RKO (cell line): ENCODE results near the gene OSBP2.
"Not testable (repeated sequence)": the region's sequence is repeated elsewhere in the genome, so short reads cannot be mapped to it uniquely, and the experiment has no call there.

ENCODE experiments used
- DNase-seq: peaks from one replicate; pipeline ENCODE4 v3.0.0-alpha.2; 2016; ENCODE audit warnings: low spot score

The OSBP2 gene

DNA sequence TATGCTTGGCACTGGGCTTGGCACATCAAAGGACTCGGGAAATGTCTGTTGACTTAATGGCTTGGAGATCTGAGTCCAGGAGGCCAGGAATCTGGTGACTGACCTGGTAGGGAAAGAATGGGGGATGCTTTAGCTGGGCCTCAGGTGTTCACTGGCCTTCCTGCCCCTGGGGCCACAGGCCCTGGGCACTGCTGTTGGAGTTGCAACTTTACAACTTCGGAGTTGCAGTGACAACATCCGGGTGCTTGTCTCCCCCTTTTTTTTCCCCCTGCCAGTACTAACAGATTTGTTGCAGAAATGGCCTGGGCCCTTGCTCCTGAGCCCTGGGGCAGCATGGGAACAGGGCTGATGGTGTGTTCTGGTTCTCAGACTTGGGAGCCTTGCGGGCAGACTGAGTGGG lies 23.8 kb downstream of the OSBP2 start:
- no peak for DNase-seq

- no peak for DNase-seq
Measured at GRCh38 chr22:30718938-30719337, 24.3 kb downstream of the OSBP2 start.

GRCh38 chr22:30720263-30720837 lies 25.7 kb downstream of the OSBP2 start:
- DNase-seq: no peak

- DNase-seq: no peak
Measured at GRCh38 chr22:30721741-30722140, 27.1 kb downstream of the OSBP2 start.

- no peak for DNase-seq
Measured at GRCh38 chr22:30728826-30729225, 34.2 kb downstream of the OSBP2 start.

DNA sequence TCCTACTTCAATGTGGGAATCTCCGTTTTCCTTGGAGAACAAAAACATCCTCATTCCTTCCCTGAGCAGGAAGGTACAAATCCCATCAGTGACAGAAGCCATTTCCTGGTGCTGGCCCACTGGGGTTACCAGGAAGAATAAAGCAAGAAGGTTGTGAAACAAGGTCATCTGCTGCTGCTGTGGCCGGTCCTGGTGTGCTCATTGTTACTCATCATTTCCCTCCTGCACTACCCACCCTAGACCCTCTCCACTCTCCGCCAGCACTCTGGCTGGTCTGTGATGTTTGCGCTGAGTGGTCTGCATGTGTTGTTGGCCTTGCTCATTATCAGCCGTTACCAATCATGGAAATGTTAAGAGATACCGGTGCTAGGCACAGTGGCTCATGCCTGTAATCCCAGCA lies 37.0 kb downstream of the OSBP2 start:
- DNase-seq: no peak

DNA sequence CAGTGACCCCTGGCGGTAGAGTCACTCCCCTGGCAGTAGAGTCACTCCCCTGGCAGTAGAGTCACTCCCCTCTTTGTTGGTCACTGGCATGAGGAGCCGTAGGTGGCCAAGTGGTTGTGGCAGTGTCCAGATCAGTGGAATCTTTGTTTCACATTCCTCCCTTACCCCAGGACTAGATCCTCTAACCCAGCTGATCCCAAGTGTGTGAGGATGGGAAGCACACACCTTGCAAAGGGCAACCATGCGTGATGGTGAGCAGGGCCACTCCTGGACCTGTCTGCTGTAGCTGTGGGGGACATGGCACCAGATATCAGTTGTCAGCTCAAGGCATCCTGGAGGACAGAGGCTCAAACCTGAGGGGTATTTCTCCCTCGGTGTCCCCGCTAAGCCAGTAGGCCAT lies 37.8 kb downstream of the OSBP2 start:
- DNase-seq: no peak

DNA sequence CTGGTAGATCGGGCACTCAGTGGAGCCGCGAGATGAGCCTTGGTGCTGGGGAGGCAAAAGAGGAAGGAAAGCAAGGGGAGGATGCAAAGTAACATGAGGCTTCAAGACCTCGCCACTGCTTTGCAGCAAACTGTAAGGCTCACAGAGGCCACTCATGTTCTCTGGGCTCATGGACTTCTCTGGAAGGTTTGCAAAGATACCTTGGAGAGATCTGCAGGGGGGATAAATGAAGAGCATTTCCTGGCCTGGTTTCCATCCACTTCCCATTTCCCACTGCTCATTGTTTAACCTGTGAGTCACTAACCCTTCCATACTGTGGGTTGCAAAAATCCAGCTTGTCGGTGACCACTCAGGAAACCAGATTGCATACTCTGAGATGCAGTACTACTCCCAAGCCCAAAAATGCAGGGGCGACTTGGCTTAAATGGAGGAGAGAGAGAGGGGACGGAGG lies 38.5 kb downstream of the OSBP2 start:
- no peak for DNase-seq

DNA sequence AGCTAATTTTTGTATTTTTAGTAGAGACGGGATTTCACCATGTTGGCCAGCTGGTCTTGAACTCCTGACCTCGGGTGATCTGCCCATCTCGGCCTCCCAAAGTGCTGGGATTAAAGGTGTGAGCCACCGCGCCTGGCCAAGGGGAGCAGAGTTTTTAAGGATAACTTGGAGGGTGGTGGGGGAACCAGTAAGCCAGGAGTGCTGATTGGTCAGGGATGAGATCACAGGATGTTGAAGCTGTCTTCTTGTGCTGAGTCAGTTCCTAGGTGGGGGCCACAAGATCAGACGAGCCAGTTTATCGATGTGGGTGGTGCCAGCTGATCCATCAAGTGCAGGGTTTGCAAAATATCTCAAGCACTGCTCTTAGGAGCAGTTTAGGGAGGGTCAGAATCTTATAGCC lies 45.3 kb downstream of the OSBP2 start:
- not testable (repeated sequence) for DNase-seq

- DNase-seq: not testable (repeated sequence)
Measured at GRCh38 chr22:30740511-30740910, 45.8 kb downstream of the OSBP2 start.

GRCh38 chr22:30742291-30743256 lies 47.9 kb downstream of the OSBP2 start:
- no peak for DNase-seq

DNA sequence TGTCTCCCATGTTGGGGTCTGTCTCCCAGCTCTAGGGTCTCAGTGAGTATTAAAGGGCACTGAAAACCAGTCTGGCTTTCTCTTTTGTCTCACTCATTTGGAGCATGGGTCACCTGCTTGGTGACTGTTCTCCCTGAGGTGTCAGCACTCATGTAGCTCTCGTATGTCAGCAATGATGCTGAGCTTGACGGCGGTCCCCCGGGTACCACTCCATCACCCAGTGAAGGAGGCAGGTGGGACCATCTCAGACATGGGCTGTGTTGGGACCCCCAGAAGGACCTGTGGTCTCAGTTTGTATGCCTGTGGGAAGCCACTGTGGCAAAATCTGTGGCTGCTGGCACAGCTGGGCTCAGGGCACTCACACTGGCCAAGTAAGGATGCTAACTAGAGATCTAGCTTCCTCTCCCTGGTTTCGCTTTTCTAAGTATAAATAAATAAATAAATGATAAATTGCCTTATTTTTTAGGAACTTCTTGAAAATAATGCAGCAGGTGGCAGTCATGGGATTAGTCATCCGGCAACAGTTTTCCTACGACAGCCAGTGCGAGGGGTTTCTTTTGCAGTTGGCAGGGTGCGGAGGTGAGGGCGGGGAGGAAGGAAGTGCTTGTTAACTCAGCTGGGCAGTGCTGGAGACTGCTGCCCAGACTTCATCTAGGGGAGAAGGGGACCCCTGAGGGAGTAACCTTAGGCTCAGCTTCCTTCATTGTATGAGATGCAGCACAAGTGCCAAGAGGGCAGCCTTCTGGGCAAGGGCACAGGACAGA lies 48.8 kb downstream of the OSBP2 start:
- DNase-seq: no peak

GRCh38 chr22:30744224-30744623 lies 49.5 kb downstream of the OSBP2 start:
- no peak for DNase-seq

DNA sequence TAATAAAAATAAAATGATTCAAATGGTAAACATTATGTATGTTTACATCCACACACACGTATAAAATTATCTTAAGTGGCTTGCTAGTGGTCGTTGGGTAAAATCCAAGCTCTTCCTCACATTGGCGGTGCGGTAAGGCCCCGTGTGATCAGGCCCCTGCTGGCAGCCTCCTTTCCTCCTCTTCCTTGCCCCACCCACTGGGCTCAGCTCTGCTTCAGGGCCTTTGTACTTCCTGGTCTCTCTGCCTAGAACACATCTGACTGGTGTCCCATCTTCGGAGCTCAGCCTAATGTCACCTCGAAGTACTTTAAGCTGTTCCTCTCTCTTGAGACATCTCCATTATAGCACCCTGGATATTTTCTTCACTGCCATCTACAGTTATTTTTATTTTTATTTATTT lies 52.8 kb downstream of the OSBP2 start:
- no peak for DNase-seq

- DNase-seq: no peak
Measured at GRCh38 chr22:30749272-30749671, 54.6 kb downstream of the OSBP2 start.

GRCh38 chr22:30749849-30750248 lies 55.2 kb downstream of the OSBP2 start:
- no peak for DNase-seq

DNA sequence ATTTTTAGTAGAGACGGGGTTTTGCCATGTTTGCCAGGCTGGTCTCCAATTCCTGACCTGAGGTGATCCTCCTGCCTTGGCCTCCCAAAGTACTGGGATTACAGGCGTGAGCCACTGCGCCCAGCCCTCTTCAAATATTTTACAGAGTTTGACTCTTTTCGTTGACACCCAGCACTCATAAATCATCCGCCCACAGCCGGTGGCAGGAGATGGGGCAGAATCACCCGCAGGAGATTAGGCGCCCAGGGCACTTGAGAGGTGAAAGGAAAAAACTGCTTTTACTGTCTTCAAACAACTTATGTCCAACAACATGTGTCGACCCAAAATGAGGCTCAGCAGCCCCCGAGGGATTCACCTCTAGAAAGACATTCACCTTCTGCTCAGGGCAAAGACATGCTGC lies 56.9 kb downstream of the OSBP2 start:
- no peak for DNase-seq

GRCh38 chr22:30752771-30753170 lies 58.1 kb downstream of the OSBP2 start:
- no peak for DNase-seq

DNA sequence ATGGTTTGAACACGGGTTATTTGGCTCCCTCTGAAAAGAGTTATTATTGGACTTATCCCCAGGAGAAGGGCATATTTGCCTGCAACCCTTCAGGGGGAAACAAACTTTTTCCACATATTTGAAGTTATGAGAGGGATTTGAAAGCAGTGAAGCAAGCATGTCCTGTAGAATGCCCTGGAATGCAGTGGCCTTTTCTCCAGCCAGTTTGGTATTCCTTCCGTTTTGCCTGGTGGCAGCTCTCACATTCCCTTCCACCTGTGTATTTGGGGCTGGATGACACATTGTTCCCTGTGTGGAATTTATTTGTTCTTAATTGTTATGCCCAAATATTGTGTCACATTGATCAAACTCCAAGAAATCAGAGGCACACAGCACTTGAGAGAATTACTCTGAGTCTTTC lies 59.0 kb downstream of the OSBP2 start:
- DNase-seq: no peak

- no peak for DNase-seq
Measured at GRCh38 chr22:30754521-30754920, 59.8 kb downstream of the OSBP2 start.

GRCh38 chr22:30754971-30755758 lies 60.5 kb downstream of the OSBP2 start:
- DNase-seq: peak; percentile 66

GRCh38 chr22:30755759-30756124 lies 61.1 kb downstream of the OSBP2 start:
- no peak for DNase-seq
